A549 (cell line): ENCODE data around the gene BCAP31. TPM values are rescaled to one million over a fixed set of nuclear protein-coding genes. Genes with fewer than 3 reads are reported as not detected.
A peak's percentile ranks its signal among the peaks of the same experiment; 100 is the strongest.

ENCODE experiments used
- ATAC-seq, 2 experiments: fragments of 200-7000 bp in 1 of 2; fragments of >200 bp in 1 of 2; cut with Nextera tagmentation in 1 of 2; cut with Tn5 transposase in 1 of 2; 3 replicates each; pipeline versions ENCODE4 v1.8.0 to v1.9.1; 2018 to 2020; ENCODE audit warnings: mild to moderate bottlenecking in 1 of 2, moderate library complexity in 1 of 2
- CTCF ChIA-PET: fragments of 300-600 bp; sonication (Branson Sonifier 250); formaldehyde crosslinking; extraction: SDS; loops from one replicate; lab custom pipeline; 2021; ENCODE audit warnings: antibody characterized with exemption, inconsistent platforms; lab: Yijun Ruan, JAX
- POLR2A ChIA-PET: fragments of 350-600 bp; formaldehyde crosslinking; extraction: SDS; loops from one replicate; lab custom pipeline; 2021; ENCODE audit warnings: antibody characterized with exemption, inconsistent platforms; lab: Yijun Ruan, JAX
- DNase-seq, 2 experiments: peaks; one replicate each; pipeline versions ENCODE4 v3.0.0 to v3.0.0-alpha.2; 2011 to 2016; ENCODE audit warnings: low read depth in 1 of 2, low spot score in 1 of 2
- FAIRE-seq: peaks from 2 replicates; lab custom pipeline; 2011; peaks lifted over from hg19 to GRCh38; lab: Jason Lieb, UNC
- H3K27ac ChIP-seq, 2 experiments: fragments of >200 bp; sonication (Bioruptor Twin); formaldehyde crosslinking; 3 replicates each; pipeline ENCODE4 v1.5.1; 2016 to 2017
- H3K4me1 ChIP-seq: fragments of >200 bp; sonication (Bioruptor Twin); formaldehyde crosslinking; 3 replicates; pipeline ENCODE4 v1.6.1; 2016
- H3K4me2 ChIP-seq: fragments of >200 bp; sonication (Bioruptor Twin); formaldehyde crosslinking; 3 replicates; pipeline ENCODE4 v1.6.1; 2016
- H3K4me3 ChIP-seq: fragments of >200 bp; sonication (Bioruptor Twin); formaldehyde crosslinking; 3 replicates; pipeline ENCODE4 v1.5.1; 2016
- H3K9me3 ChIP-seq: fragments of >200 bp; sonication (Bioruptor Twin); formaldehyde crosslinking; 3 replicates; pipeline ENCODE4 v1.6.1; 2016
- CBX8 ChIP-seq: fragments of 200-600 bp; sonication (generic); IDR thresholded peaks from 2 replicates; pipeline ENCODE4 v1.6.1; 2016
- CHD2 ChIP-seq: fragments of 150-350 bp; IDR thresholded peaks from 2 replicates; pipeline ENCODE4 v1.6.1; 2014; ENCODE audit warnings: low read length; ENCODE audit not compliant: partially characterized antibody
- ESRRA ChIP-seq: fragments of 150-350 bp; IDR thresholded peaks from 2 replicates; pipeline ENCODE4 v1.6.1; 2014; ENCODE audit warnings: mild to moderate bottlenecking, low read length, borderline replicate concordance
- HDAC2 ChIP-seq: fragments of 200-600 bp; sonication (generic); IDR thresholded peaks from 2 replicates; pipeline ENCODE4 v1.6.1; 2016
- JUN ChIP-seq, 2 experiments: fragments of >200 bp; sonication (Bioruptor Twin); formaldehyde crosslinking; IDR thresholded peaks; 2 replicates in 1 of 2; 3 replicates in 1 of 2; pipeline ENCODE4 v1.6.1; 2016 to 2017
- KDM1A ChIP-seq: fragments of 200-600 bp; sonication (generic); IDR thresholded peaks from 2 replicates; pipeline ENCODE4 v1.6.1; 2016; ENCODE audit warnings: low read depth, mild to moderate bottlenecking
- NPAS2 ChIP-seq: fragments of 250-450 bp; sonication (Bioruptor Pico); IDR thresholded peaks from 2 replicates; pipeline ENCODE4 v1.8.0; 2022; ENCODE audit warnings: mild to moderate bottlenecking, moderate library complexity, borderline replicate concordance
- NR3C1 ChIP-seq: fragments of >200 bp; sonication (Bioruptor Twin); formaldehyde crosslinking; IDR thresholded peaks from 3 replicates; pipeline ENCODE4 v1.6.1; 2017
- POLR2A ChIP-seq: IDR thresholded peaks from 2 replicates; pipeline ENCODE4 v1.6.1; 2012; ENCODE audit warnings: mild to moderate bottlenecking, low read length
- POLR2AphosphoS2 ChIP-seq: conservative IDR thresholded peaks from 2 replicates; pipeline ENCODE4 v1.6.1; 2012; ENCODE audit warnings: low read length, improper control_type of control experiment, inconsistent platforms
- RAD21 ChIP-seq, 2 experiments: fragments of >200 bp in 1 of 2; sonication (Bioruptor Twin) in 1 of 2; formaldehyde crosslinking in 1 of 2; IDR thresholded peaks in 1 of 2; conservative IDR thresholded peaks in 1 of 2; 2 replicates in 1 of 2; 3 replicates in 1 of 2; pipeline ENCODE4 v1.6.1; 2012 to 2018; ENCODE audit warnings: inconsistent platforms in 1 of 2
- TFCP2L1 ChIP-seq: fragments of 250-450 bp; sonication (Bioruptor Pico); IDR thresholded peaks from 2 replicates; pipeline ENCODE4 v1.5.0; 2021; ENCODE audit warnings: mild to moderate bottlenecking
- ZC3H11A ChIP-seq: fragments of 450-650 bp; IDR thresholded peaks from 2 replicates; pipeline ENCODE4 v1.6.1; 2014; ENCODE audit warnings: antibody characterized with exemption, mild to moderate bottlenecking
- ZFP36 ChIP-seq: fragments of 450-650 bp; IDR thresholded peaks from 2 replicates; pipeline ENCODE4 v1.6.1; 2014; ENCODE audit warnings: borderline replicate concordance; ENCODE audit not compliant: partially characterized antibody
- ZNF302 ChIP-seq: fragments of 250-450 bp; sonication (Bioruptor Pico); IDR thresholded peaks from 2 replicates; pipeline ENCODE4 v1.9.0; 2021; ENCODE audit warnings: inconsistent platforms, mild to moderate bottlenecking, moderate library complexity
- WGBS: methylation state at CpG from one replicate; pipeline ENCODE4 v1.1.6; 2017; ENCODE audit errors: missing lambda C conversion rate; 5-methylcytosine and 5-hydroxymethylcytosine counted together
- polyA minus RNA-seq: library from RNA; depleted of rRNA, polyadenylated mRNA; stranded (reverse); fragments of >200 nt; gene quantifications from 2 replicates; pipeline ENCODE4 v1.2.3, GENCODE V29; 2011; rRNA and poly(A)+ RNA removed
- polyA plus RNA-seq, 4 experiments: library from polyadenylated mRNA; depleted of rRNA in 3 of 4; stranded (reverse); fragments of >200 nt; fragmentation: RNase III in 1 of 4; extraction: RNeasy Plus Mini Kit Qiagen cat#74134 plus additional on column Dnase treatment in 1 of 4; gene quantifications; 2 replicates in 3 of 4; 3 replicates in 1 of 4; pipeline ENCODE4 v1.2.3, GENCODE V29; 2011 to 2017
- TF ChIP-seq, protein P1 (sequence below): fragments of >200 bp; sonication (Bioruptor Twin); formaldehyde crosslinking; IDR thresholded peaks from 3 replicates; pipeline ENCODE4 v1.6.1; 2016
- TF ChIP-seq, protein P2 (sequence below): IDR thresholded peaks from 2 replicates; pipeline ENCODE4 v1.6.1; 2012
- TF ChIP-seq, protein P3 (sequence below): IDR thresholded peaks from 2 replicates; pipeline ENCODE4 v1.6.1; 2012
- TF ChIP-seq, protein P4 (sequence below): fragments of 150-350 bp; IDR thresholded peaks from 2 replicates; pipeline ENCODE4 v1.6.1; 2014; ENCODE audit warnings: low read depth, mild to moderate bottlenecking, low read length
- TF ChIP-seq, protein P5 (sequence below): fragments of 200-600 bp; sonication (generic); IDR thresholded peaks from 2 replicates; pipeline ENCODE4 v1.6.1; 2016; ENCODE audit warnings: antibody characterized with exemption, mild to moderate bottlenecking, moderate library complexity

Gene BCAP31
- polyA plus RNA-seq (2011; rRNA removed) (217 and 257 TPM in 2 replicates), polyA plus RNA-seq (2017; fragmentation: RNase III; extraction: RNeasy Plus Mini Kit Qiagen cat#74134 plus additional on column Dnase treatment) (335 to 351 TPM (median 349 TPM) in 3 replicates), polyA minus RNA-seq (175 and 185 TPM in 2 replicates)
- 205 and 233 TPM in 2 replicates for polyA plus RNA-seq (2012; cell fraction: cytosol; rRNA removed)
- 237 and 262 TPM in 2 replicates for polyA plus RNA-seq (2012; cell fraction: nucleus; rRNA removed)

DNA sequence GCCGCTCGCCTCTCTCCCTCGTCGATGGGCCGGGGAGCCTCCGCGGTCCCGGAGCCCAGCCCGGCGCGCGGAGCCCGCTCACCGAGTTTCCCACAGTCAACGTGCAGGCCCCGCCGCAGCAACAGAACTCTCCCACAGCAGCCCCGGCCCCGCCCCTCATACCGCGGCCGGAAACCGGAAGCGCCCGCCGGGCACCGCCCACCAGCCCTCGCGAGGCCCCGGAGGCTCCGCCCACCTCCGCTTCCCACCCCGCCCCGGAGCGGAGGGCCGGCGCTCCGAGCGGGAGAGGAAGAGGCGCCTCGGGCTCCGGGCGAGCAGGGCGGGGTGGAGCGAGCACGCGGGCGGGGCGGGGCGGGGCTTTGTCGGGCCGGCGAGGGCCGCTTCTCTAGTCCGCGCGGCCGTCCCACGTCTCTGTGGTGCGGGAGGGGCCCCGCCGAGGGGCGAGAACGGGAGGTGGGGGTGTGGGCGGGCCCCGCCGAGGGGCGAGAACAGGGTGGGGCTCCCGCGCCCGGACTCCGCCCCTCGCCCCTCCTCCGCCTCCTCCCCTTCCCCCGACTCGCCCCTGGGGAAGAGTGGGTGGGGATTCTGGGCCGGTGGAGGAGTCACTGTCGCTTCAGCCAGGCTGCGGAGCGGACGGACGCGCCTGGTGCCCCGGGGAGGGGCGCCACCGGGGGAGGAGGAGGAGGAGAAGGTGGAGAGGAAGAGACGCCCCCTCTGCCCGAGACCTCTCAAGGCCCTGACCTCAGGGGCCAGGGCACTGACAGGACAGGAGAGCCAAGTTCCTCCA lies at the start of gene BCAP31, which contains the start of gene ABCD1:
Gene BCAP31, minus strand, starts transcription at position 136 of the 787 bp plus-strand sequence. CDS start 1,143 bp downstream, outside the sequence.
Gene ABCD1, plus strand, starts transcription at position 605 of the 787 bp plus-strand sequence. CDS start 411 bp downstream, outside the sequence.
- ChIA-PET CTCF (interaction anchor here (0.6 kb wide), 1 partner anchor 820 kb away, joined by 3 read pairs; no protein-coding TSS in a partner anchor), POLR2A (interaction anchor here (0.6 kb wide), 2 partner anchors 11 to 203 kb away, joined by 3 read pairs; no protein-coding TSS in a partner anchor)
- peak; percentile 85 to 87 for DNase-seq
- peak; percentile 76 to 84 for ATAC-seq
- peak within 1 kb of the TSS; percentile 93 for H3K4me3 ChIP-seq
- TF ChIP-seq HDAC2 (no peak), ZFP36 (no peak), CBX8 (no peak), CHD2 (peak; percentile 68), NR3C1 (no peak), POLR2AphosphoS2 (no peak), RAD21 (conservative IDR thresholded peaks at IDR 0.05 in 1 of 2, IDR thresholded peaks at IDR 0.05 in 1 of 2) (no peak), JUN (IDR thresholded peaks at IDR 0.05) (peak in 1 of 2 experiments; percentile 85; a peak in 2 of 5 replicates), TFCP2L1 (no peak), ZNF302 (CRISPR knock-in tag) (no peak), KDM1A (no peak), ZC3H11A (no peak), NPAS2 (CRISPR knock-in tag) (no peak), ESRRA (no peak), POLR2A (peak; percentile 60)
- TF ChIP-seq, protein P1, sequence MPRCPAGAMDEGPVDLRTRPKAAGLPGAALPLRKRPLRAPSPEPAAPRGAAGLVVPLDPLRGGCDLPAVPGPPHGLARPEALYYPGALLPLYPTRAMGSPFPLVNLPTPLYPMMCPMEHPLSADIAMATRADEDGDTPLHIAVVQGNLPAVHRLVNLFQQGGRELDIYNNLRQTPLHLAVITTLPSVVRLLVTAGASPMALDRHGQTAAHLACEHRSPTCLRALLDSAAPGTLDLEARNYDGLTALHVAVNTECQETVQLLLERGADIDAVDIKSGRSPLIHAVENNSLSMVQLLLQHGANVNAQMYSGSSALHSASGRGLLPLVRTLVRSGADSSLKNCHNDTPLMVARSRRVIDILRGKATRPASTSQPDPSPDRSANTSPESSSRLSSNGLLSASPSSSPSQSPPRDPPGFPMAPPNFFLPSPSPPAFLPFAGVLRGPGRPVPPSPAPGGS, result no peak
- TF ChIP-seq, protein P2, sequence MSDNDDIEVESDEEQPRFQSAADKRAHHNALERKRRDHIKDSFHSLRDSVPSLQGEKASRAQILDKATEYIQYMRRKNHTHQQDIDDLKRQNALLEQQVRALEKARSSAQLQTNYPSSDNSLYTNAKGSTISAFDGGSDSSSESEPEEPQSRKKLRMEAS, result peak; percentile 21; the same call in 1 of the 2 replicates
- TF ChIP-seq, protein P3, sequence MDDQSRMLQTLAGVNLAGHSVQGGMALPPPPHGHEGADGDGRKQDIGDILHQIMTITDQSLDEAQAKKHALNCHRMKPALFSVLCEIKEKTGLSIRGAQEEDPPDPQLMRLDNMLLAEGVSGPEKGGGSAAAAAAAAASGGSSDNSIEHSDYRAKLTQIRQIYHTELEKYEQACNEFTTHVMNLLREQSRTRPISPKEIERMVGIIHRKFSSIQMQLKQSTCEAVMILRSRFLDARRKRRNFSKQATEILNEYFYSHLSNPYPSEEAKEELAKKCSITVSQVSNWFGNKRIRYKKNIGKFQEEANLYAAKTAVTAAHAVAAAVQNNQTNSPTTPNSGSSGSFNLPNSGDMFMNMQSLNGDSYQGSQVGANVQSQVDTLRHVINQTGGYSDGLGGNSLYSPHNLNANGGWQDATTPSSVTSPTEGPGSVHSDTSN, result no peak
- TF ChIP-seq, protein P4, sequence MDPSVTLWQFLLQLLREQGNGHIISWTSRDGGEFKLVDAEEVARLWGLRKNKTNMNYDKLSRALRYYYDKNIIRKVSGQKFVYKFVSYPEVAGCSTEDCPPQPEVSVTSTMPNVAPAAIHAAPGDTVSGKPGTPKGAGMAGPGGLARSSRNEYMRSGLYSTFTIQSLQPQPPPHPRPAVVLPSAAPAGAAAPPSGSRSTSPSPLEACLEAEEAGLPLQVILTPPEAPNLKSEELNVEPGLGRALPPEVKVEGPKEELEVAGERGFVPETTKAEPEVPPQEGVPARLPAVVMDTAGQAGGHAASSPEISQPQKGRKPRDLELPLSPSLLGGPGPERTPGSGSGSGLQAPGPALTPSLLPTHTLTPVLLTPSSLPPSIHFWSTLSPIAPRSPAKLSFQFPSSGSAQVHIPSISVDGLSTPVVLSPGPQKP, result no peak
- TF ChIP-seq, protein P5, sequence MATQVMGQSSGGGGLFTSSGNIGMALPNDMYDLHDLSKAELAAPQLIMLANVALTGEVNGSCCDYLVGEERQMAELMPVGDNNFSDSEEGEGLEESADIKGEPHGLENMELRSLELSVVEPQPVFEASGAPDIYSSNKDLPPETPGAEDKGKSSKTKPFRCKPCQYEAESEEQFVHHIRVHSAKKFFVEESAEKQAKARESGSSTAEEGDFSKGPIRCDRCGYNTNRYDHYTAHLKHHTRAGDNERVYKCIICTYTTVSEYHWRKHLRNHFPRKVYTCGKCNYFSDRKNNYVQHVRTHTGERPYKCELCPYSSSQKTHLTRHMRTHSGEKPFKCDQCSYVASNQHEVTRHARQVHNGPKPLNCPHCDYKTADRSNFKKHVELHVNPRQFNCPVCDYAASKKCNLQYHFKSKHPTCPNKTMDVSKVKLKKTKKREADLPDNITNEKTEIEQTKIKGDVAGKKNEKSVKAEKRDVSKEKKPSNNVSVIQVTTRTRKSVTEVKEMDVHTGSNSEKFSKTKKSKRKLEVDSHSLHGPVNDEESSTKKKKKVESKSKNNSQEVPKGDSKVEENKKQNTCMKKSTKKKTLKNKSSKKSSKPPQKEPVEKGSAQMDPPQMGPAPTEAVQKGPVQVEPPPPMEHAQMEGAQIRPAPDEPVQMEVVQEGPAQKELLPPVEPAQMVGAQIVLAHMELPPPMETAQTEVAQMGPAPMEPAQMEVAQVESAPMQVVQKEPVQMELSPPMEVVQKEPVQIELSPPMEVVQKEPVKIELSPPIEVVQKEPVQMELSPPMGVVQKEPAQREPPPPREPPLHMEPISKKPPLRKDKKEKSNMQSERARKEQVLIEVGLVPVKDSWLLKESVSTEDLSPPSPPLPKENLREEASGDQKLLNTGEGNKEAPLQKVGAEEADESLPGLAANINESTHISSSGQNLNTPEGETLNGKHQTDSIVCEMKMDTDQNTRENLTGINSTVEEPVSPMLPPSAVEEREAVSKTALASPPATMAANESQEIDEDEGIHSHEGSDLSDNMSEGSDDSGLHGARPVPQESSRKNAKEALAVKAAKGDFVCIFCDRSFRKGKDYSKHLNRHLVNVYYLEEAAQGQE, result peak; percentile 75
- peaks cover 25% of the 10 kb centered on the region for H3K4me1 ChIP-seq
- whole genome bisulfite sequencing, result no CpG with 5 or more reads among the region's 88 CpGs
- FAIRE-seq, result peak; percentile 32
- H3K9me3 ChIP-seq, result no peaks in the 10 kb centered on the region
- H3K4me2 ChIP-seq, result peak within 1 kb of the TSS; percentile 90
- peak within 1 kb of the TSS; percentile 97 for H3K27ac ChIP-seq
